Hepatocyte (in vitro differentiated cells): ENCODE data around the gene CSRP3. TPM values are rescaled to one million over a fixed set of nuclear protein-coding genes. Genes with fewer than 3 reads are reported as not detected.

Source experiments
- DNase-seq: peaks from one replicate; pipeline ENCODE4 v3.0.0-alpha.2; 2016; ENCODE audit warnings: low spot score
- H2AFZ ChIP-seq: fragments of 200-600 bp; sonication (generic); 2 replicates; pipeline ENCODE4 v1.6.0; 2016; ENCODE audit warnings: antibody characterized with exemption, mild to moderate bottlenecking
- H3K27ac ChIP-seq: fragments of 200-600 bp; sonication (generic); 2 replicates; pipeline ENCODE4 v1.5.1; 2016; ENCODE audit warnings: mild to moderate bottlenecking
- H3K27me3 ChIP-seq: fragments of 200-600 bp; sonication (generic); 2 replicates; pipeline ENCODE4 v1.6.1; 2016
- H3K36me3 ChIP-seq: fragments of 200-600 bp; sonication (generic); replicated peaks from 2 replicates; pipeline ENCODE4 v1.5.1; 2016; ENCODE audit warnings: low read depth; ENCODE audit not compliant: insufficient read depth
- H3K4me1 ChIP-seq: fragments of 200-600 bp; sonication (generic); 2 replicates; pipeline ENCODE4 v1.5.1; 2016; ENCODE audit warnings: mild to moderate bottlenecking, moderate library complexity; ENCODE audit not compliant: insufficient read depth
- H3K4me2 ChIP-seq: fragments of 200-600 bp; sonication (generic); 2 replicates; pipeline ENCODE4 v1.6.0; 2016
- H3K4me3 ChIP-seq: fragments of 200-600 bp; sonication (generic); 2 replicates; pipeline ENCODE4 v1.5.1; 2016; ENCODE audit warnings: mild to moderate bottlenecking
- H3K79me2 ChIP-seq: fragments of 200-600 bp; sonication (generic); 2 replicates; pipeline ENCODE4 v1.6.0; 2017; ENCODE audit warnings: mild to moderate bottlenecking
- H3K9me2 ChIP-seq: fragments of 200-600 bp; sonication (generic); replicated peaks from 2 replicates; pipeline ENCODE4 v1.6.0; 2017; ENCODE audit warnings: mild to moderate bottlenecking; ENCODE audit not compliant: insufficient read depth
- H3K9me3 ChIP-seq: fragments of 200-600 bp; sonication (generic); 2 replicates; pipeline ENCODE4 v1.5.1; 2016; ENCODE audit warnings: low read depth, mild to moderate bottlenecking
- H4K20me1 ChIP-seq: fragments of 200-600 bp; sonication (generic); 2 replicates; pipeline ENCODE4 v1.6.0; 2016; ENCODE audit warnings: mild to moderate bottlenecking; ENCODE audit not compliant: insufficient read depth, poor library complexity, severe bottlenecking
- CTCF ChIP-seq: fragments of 200-600 bp; sonication (generic); IDR thresholded peaks from 2 replicates; pipeline ENCODE4 v1.5.1; 2016; ENCODE audit warnings: antibody characterized with exemption, mild to moderate bottlenecking; ENCODE audit not compliant: poor library complexity
- EZH2 ChIP-seq: fragments of 200-600 bp; sonication (generic); IDR thresholded peaks from 2 replicates; pipeline ENCODE4 v1.6.1; 2016; ENCODE audit warnings: antibody characterized with exemption, mild to moderate bottlenecking, borderline replicate concordance
- EZH2phosphoT487 ChIP-seq: fragments of 200-600 bp; sonication (generic); IDR thresholded peaks from one replicate; pipeline ENCODE4 v1.6.1; 2018; ENCODE audit warnings: antibody characterized with exemption, mild to moderate bottlenecking, low read depth, moderate library complexity; ENCODE audit not compliant: unreplicated experiment, severe bottlenecking
- WGBS: methylation state at CpG from one replicate; pipeline ENCODE4 v1.1.6; 2016; ENCODE audit warnings: low lambda C conversion rate; ENCODE audit errors: missing lambda C conversion rate; 5-methylcytosine and 5-hydroxymethylcytosine counted together
- polyA plus RNA-seq: library from polyadenylated mRNA; unstranded; fragments of >200 nt; fragmentation: Nextera tagmentation; extraction: Ambion mirVana; gene quantifications from 2 replicates; pipeline ENCODE4 v1.2.1, GENCODE V29; 2016
- total RNA-seq: library from RNA; depleted of rRNA; stranded (reverse); fragments of >200 nt; gene quantifications from 2 replicates; pipeline ENCODE4 v1.2.3, GENCODE V29; 2014

The CSRP3 gene
- total and polyA plus RNA-seq, 2 experiments from 2014 or later, result 0.41 TPM; not detected in 1

- Histone ChIP-seq H4K20me1 (no peaks in the 10 kb centered on the region), H3K27ac (no peak overlapping the region), H2AFZ (no peak overlapping the region), H3K4me2 (no peak overlapping the region), H3K9me3 (no peaks in the 10 kb centered on the region), H3K4me3 (no peak overlapping the region), H3K4me1 (no peaks in the 10 kb centered on the region), H3K79me2 (no peaks in the 10 kb centered on the region), H3K27me3 (no peaks in the 10 kb centered on the region), H3K36me3 (no peaks in the 10 kb centered on the region), H3K9me2 (no peaks in the 10 kb centered on the region)
- WGBS, result 94% methylated on average over 2 of the region's 2 CpGs
- no peak for TF ChIP-seq EZH2phosphoT487
- TF ChIP-seq CTCF, result no peak
- TF ChIP-seq EZH2, result no peak
- DNase-seq, result no peak
Observed at GRCh38 chr11:19208181-19208580, 6.4 kb upstream of the CSRP3 start.

GRCh38 chr11:19204836-19205235, 3.1 kb upstream of the CSRP3 start:
- WGBS, result 91% methylated on average over 5 of the region's 5 CpGs
- TF ChIP-seq EZH2phosphoT487, result no peak

GRCh38 chr11:19200410-19201201, 1.2 kb downstream of the CSRP3 start:
- 67% methylated on average over 6 of the region's 6 CpGs for WGBS
- TF ChIP-seq EZH2phosphoT487, result no peak
- peak overlapping the region; percentile 19 for H3K27ac ChIP-seq
- no peaks in the 10 kb centered on the region for H3K27me3 ChIP-seq
- no peaks in the 10 kb centered on the region for H3K36me3 ChIP-seq
- no peak overlapping the region for H3K4me3 ChIP-seq
- peaks cover 15% of the 10 kb centered on the region for H3K4me1 ChIP-seq
- H3K4me2 ChIP-seq, result peak overlapping the region; percentile 41
- DNase-seq, result no peak
- no peaks in the 10 kb centered on the region for H3K79me2 ChIP-seq
- H2AFZ ChIP-seq, result no peak overlapping the region
- H3K9me2 ChIP-seq, result no peaks in the 10 kb centered on the region
- H4K20me1 ChIP-seq, result no peaks in the 10 kb centered on the region
- H3K9me3 ChIP-seq, result no peaks in the 10 kb centered on the region

More at GRCh38 chr11:19204836-19205235, 3.1 kb upstream of the CSRP3 start:
- no peak overlapping the region for H3K4me2 ChIP-seq
- no peak for DNase-seq
- H3K4me1 ChIP-seq, result peaks cover 7% of the 10 kb centered on the region
- H3K79me2 ChIP-seq, result no peaks in the 10 kb centered on the region
- H3K36me3 ChIP-seq, result no peaks in the 10 kb centered on the region
- no peak overlapping the region for H2AFZ ChIP-seq
- no peaks in the 10 kb centered on the region for H4K20me1 ChIP-seq
- no peaks in the 10 kb centered on the region for H3K9me2 ChIP-seq
- no peaks in the 10 kb centered on the region for H3K9me3 ChIP-seq
- H3K4me3 ChIP-seq, result no peak overlapping the region
- no peaks in the 10 kb centered on the region for H3K27me3 ChIP-seq
- no peak overlapping the region for H3K27ac ChIP-seq

GRCh38 chr11:19199771-19200170, 2.0 kb downstream of the CSRP3 start:
- peak overlapping the region; percentile 41 for H3K4me2 ChIP-seq
- H4K20me1 ChIP-seq, result no peaks in the 10 kb centered on the region
- H3K4me1 ChIP-seq, result peaks cover 15% of the 10 kb centered on the region
- H3K27ac ChIP-seq, result peak overlapping the region; percentile 38
- no peaks in the 10 kb centered on the region for H3K9me2 ChIP-seq
- no peaks in the 10 kb centered on the region for H3K27me3 ChIP-seq
- H3K36me3 ChIP-seq, result no peaks in the 10 kb centered on the region
- WGBS, result 22% methylated on average over 3 of the region's 3 CpGs
- H3K4me3 ChIP-seq, result no peak overlapping the region
- no peaks in the 10 kb centered on the region for H3K9me3 ChIP-seq
- no peak overlapping the region for H2AFZ ChIP-seq
- peak; percentile 22 for DNase-seq
- H3K79me2 ChIP-seq, result no peaks in the 10 kb centered on the region
- TF ChIP-seq CTCF, result no peak
- TF ChIP-seq EZH2, result no peak
- no peak for TF ChIP-seq EZH2phosphoT487
